ENCODE measurements around the gene CANT1. TPM values are rescaled to one million over a fixed set of nuclear protein-coding genes. Genes with fewer than 3 reads are reported as not detected.
A peak's percentile ranks its signal among the peaks of the same experiment; 100 is the strongest.

Gene CANT1
- total RNA-seq, 4 donors from 2014 or later: 24.0 to 34.8 (median 30.3) TPM

- ATAC-seq (ENCODE audit: low FRiP score) (no peak), DNase-seq (ENCODE audit: low spot score) (no peak)
- TF ChIP-seq, protein P1, sequence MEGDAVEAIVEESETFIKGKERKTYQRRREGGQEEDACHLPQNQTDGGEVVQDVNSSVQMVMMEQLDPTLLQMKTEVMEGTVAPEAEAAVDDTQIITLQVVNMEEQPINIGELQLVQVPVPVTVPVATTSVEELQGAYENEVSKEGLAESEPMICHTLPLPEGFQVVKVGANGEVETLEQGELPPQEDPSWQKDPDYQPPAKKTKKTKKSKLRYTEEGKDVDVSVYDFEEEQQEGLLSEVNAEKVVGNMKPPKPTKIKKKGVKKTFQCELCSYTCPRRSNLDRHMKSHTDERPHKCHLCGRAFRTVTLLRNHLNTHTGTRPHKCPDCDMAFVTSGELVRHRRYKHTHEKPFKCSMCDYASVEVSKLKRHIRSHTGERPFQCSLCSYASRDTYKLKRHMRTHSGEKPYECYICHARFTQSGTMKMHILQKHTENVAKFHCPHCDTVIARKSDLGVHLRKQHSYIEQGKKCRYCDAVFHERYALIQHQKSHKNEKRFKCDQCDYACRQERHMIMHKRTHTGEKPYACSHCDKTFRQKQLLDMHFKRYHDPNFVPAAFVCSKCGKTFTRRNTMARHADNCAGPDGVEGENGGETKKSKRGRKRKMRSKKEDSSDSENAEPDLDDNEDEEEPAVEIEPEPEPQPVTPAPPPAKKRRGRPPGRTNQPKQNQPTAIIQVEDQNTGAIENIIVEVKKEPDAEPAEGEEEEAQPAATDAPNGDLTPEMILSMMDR (IDR thresholded peaks at IDR 0.05): no peak
Observed at GRCh38 chr17:78971756-78972506, 37.6 kb downstream of the CANT1 start.

- ATAC-seq (ENCODE audit: low FRiP score) (no peak), DNase-seq (ENCODE audit: low spot score) (peak; percentile 93)
- TF ChIP-seq, protein P1 (IDR thresholded peaks at IDR 0.05): peak in 2 of 3 donors; percentile 49 to 51
Observed at GRCh38 chr17:78970834-78971755, 38.5 kb downstream of the CANT1 start.

GRCh38 chr17:78969865-78970264 is 39.7 kb downstream of the CANT1 start:
- DNase-seq (ENCODE audit: low spot score) (no peak), ATAC-seq (ENCODE audit: low FRiP score) (no peak)
- TF ChIP-seq, protein P1 (IDR thresholded peaks at IDR 0.05): no peak

GRCh38 chr17:78967782-78968362 is 41.7 kb downstream of the CANT1 start:
- DNase-seq (ENCODE audit: low spot score) (no peak), ATAC-seq (ENCODE audit: low FRiP score) (no peak)

GRCh38 chr17:78966910-78967600 is 42.5 kb downstream of the CANT1 start:
- no peak for ATAC-seq (ENCODE audit: low FRiP score)
- no peak for DNase-seq (ENCODE audit: low spot score)
- TF ChIP-seq, protein P1 (IDR thresholded peaks at IDR 0.05): no peak

More at GRCh38 chr17:78967782-78968362, 41.7 kb downstream of the CANT1 start:
- TF ChIP-seq, protein P1 (IDR thresholded peaks at IDR 0.05): no peak

GRCh38 chr17:78966123-78966813 is 43.3 kb downstream of the CANT1 start:
- ATAC-seq (ENCODE audit: low FRiP score) (no peak), DNase-seq (ENCODE audit: low spot score) (no peak)
- TF ChIP-seq, protein P1 (IDR thresholded peaks at IDR 0.05): no peak

All from omental fat pad (tissue), 4 donors.